GM19193 (cell line): ENCODE data around the gene CYP4V2.

Experiments
- POLR2A ChIP-seq: IDR thresholded peaks from 4 replicates; pipeline ENCODE4 v1.6.1; 2011; ENCODE audit not compliant: insufficient read depth, insufficient read length; ENCODE audit errors: extremely low read depth

The CYP4V2 gene

DNA sequence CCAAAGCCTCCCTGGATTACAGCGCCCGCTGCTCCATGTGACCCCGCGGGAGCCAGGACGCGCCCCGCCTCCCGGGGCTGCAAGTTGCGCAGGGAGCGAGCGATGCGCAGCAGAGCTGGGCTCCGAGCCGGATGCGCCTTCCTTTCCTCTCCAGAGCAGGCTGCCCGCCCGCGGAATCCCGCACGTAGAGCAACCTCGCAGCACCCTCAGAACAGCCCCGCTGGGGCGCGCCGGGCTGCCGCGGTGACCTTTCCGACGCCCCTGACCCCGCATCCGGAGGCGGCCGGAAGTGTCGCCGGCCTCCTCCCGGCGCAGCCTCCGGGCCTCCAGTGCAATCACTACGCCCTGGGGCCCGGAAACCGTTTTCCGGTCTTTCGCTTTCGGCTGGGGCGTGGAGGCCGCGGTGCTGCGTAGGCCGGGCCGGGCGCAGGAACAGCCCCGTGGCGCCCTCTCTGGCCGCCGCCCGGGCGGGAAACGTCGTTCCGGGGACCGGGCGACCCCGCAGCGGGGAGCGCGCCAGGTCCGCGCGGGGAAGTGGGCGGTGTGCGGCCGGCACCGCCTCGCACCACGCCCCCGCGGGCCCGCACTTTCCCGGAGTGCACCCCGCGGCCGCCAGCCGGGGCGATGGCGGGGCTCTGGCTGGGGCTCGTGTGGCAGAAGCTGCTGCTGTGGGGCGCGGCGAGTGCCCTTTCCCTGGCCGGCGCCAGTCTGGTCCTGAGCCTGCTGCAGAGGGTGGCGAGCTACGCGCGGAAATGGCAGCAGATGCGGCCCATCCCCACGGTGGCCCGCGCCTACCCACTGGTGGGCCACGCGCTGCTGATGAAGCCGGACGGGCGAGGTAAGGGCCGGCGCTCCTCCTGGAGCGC is at the start of gene CYP4V2:
Gene CYP4V2, plus strand, starts transcription at position 368 of the 866 bp plus-strand sequence. Its CDS starts 257 bp downstream, at position 625.
- TF ChIP-seq POLR2A: peak; percentile 67

DNA sequence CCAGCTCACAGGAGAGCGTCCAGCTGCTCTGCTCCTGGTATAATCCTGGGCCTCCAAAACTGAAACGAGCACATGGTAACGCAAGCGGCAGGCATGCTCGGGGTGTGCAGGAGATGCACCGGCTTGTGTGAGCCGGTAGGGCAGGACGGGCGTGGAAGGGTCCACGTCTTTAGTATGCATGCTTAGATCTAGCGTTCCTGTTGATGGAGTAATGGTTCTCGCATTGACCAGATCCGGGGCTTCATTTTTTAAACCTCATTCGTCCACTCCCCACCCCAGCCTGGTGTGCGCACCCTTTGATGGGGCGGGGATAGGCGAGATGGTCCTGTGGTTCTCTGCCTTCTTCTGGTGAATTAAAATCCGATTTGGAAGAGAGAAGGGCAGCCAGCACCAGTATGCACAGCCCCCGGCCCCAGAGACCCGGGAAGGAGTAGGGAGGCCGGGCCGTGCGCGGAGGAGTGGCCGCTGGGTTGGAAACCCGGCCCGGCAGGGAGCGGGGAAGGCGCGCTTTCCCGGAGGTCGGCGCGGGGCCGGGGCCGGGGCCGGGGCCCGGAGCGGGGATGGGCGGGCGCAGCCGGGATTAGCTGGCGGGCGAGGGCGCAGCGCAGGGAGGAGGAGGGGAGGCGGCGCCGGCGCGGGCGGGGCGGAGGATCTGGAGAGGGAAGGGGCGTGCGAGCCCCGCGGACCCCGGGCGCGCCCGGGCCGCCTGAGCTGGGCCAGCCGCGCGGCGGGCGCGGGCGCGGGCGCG is 47.0 kb upstream of the CYP4V2 start:
- TF ChIP-seq POLR2A: peak; percentile 20

- TF ChIP-seq POLR2A: no peak
Observed at GRCh38 chr4:186144946-186145569, 46.3 kb upstream of the CYP4V2 start.

DNA sequence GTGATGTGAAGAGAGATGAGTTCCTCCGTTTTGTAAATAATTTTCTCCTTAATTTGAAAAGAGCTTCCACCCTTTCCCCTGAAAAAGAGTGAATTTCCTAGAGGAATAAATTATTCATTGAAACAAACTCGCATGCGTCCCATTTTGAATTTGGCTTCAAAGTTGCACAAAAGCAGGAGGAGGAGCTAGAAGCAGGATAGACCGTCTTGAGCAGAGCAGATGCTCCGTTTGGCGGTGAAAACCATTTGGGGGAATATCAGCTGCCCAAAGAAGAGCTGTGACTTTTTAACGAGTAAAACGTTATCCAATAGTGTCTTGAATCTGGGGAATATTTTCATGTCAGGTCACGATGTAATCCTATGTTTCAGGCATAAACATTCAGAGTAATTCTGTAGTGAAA is 44.9 kb upstream of the CYP4V2 start:
- TF ChIP-seq POLR2A: no peak

GRCh38 chr4:186148336-186148975 is 42.9 kb upstream of the CYP4V2 start:
- no peak for TF ChIP-seq POLR2A

DNA sequence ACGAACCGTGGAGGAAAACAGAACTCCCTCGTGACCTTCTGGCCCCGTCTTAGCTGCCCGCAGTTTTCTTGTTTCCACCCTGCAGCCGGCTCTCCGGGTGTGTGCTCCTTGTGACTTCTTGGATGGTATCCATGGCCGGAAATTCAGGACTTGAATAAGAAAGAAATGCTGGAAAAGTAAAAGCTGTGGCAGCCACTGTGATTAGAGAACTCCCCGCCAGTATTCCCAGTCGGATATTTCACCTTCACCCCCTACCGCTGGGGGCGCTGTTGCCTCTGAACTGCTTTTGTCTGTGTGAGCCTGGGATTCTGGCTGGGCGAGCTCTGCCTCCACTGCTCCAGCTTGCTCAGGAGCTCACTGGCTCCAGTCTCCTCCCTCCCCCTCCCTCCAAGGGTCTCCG is 41.5 kb upstream of the CYP4V2 start:
- no peak for TF ChIP-seq POLR2A

GRCh38 chr4:186150926-186151325 is 40.4 kb upstream of the CYP4V2 start:
- TF ChIP-seq POLR2A: no peak

- TF ChIP-seq POLR2A: no peak
Observed at GRCh38 chr4:186151499-186151898, 39.9 kb upstream of the CYP4V2 start.

- no peak for TF ChIP-seq POLR2A
Observed at GRCh38 chr4:186158021-186158813, 33.1 kb upstream of the CYP4V2 start.

DNA sequence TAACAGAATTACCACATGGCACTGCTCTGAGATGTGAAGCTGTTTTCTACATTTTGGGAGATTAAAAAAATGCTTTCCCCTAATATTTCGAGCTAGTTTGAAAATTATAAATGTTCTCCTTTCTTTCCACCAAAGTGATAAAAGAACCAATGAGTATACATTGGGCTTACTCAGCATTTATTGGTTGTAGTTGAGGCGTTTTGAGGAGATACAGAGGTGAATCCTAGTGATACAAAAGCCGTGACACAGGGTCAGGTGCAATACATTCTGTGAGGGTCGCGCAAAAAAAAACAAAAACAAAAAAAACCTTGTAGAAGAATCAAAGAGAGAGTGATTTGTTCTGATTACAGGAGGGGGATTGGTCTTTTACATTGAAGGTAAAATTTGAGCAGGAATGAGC is 32.4 kb upstream of the CYP4V2 start:
- no peak for TF ChIP-seq POLR2A

- no peak for TF ChIP-seq POLR2A
Observed at GRCh38 chr4:186159613-186160012, 31.8 kb upstream of the CYP4V2 start.

DNA sequence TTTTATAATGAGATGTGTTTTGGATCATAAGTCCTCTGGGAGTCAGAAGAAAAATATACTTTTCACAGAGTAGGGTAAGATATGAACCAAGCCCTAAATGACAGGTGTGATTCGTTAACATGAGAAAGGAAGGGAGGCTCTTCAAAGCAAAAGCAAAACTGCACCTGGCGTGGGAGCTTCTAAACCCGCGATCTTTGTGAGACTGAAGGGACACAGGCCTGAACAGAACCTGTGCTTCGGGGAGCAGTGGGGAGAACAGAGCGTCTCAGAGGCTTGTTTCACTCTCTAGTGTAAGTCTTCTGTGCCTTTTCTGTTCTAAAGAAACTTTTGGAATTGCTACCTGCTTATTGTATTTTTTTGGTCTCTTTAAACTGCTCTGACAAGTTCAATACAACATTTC is 30.2 kb upstream of the CYP4V2 start:
- peak; percentile 58 for TF ChIP-seq POLR2A

GRCh38 chr4:186166852-186167512 is 24.4 kb upstream of the CYP4V2 start:
- no peak for TF ChIP-seq POLR2A

GRCh38 chr4:186167605-186168004 is 23.8 kb upstream of the CYP4V2 start:
- no peak for TF ChIP-seq POLR2A

DNA sequence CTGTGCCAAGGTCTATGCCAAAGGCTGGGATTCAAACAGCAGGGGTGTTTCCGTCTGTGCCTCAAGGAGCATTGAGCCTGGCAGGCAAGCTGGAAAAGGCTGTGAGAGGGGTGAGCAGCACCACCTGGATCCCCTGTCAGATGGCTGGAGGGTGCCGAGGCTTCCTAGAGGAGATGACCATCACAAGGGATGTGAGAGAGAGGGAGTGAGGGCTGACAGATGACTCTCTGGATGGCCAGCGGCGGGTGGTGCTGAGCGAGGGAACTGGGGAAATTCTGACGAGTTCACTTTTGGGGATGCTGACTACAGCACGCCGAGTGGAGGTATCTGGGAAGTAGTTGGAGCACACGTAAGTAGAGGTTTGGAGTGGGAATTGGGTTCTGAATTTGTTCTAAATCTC is 22.6 kb upstream of the CYP4V2 start:
- TF ChIP-seq POLR2A: no peak
